ENCODE data around the gene ATMIN.

Gene ATMIN

DNA sequence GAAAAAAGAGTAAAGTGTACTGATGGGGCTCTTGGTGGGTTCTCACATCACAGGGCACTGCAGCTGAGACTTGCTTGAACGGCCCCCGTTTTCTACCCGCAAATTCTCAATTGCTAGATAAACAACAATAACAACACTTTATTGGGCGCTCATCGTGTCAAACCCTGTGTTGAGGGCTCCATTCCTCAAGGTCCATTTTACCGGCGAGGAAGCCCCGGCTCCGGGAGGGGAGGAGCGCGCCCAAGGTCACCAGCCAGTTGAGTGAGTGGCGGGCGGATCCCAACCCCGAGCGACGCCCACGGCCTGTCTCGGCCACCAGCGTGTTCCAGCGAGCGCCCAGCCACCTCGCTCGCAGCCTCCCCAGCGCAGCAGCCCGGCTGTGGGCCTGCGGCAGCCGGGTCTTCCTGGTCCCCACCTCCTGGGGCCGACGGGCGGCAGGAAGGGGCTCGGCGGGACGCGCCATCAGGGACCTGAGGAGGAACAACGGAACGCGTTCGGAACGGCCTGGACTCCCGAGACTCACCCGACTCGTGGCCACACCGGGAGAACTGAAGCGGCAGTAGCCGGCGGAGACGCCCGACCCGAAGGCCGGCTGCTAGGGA lies 29.3 kb upstream of the ATMIN start:
- DNase-seq = peak in 7 of 14 donors; percentile 40 to 81 (median 74)

DNA sequence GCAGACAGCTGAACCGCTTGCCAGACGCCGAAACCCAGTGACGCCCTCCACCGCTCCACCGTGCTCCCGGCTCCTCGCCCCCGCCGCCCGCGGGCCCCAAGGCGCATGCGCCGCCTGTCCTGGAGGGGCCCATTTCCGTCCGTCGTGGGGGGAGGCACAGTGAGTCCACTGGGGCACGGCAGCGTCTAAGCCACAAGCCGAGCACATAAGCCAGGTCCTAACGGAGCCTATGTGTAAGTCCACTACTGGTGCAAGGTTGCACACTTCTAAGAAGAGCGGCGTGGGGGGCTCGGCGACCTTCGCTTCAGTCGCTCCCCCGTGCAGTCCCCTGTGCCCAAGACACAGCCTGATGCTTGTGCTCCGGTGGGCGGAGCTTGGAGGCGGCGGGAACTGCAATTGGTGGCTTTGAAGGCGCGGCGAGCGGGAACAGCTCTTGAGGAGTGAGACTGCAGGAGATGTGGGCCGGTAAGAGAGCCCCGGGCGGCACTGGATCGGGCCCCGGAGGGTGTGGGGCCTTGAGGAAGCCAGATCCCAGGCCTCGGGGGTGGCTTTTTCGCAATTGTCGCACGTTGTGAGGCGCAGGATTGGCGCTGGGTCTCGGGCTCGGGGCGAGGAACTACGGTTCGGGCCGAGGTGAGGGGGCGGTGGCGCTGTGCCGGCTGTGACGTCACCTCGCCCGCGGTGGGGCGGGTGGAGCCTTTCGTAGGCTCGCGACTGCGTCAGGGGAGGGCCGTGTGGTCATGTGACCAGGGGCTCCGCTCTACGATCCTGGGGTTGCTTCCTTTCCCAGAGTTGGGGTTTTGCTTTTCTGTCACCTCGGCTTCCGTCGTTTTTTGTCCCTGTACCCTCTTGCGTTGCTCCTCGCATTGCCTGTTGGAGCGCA lies 28.6 kb upstream of the ATMIN start, which contains the start of the genes CENPN and CMC2:
Gene CENPN (plus strand): TSS at position 402 of the 883 bp plus-strand sequence. CDS start 4,726 bp downstream, outside the sequence.
Gene CMC2 (minus strand): TSS at position 73 of the 883 bp plus-strand sequence. CDS start 9,491 bp downstream, outside the sequence.
- peak; percentile 96 to 100 (median 99) for DNase-seq

DNA sequence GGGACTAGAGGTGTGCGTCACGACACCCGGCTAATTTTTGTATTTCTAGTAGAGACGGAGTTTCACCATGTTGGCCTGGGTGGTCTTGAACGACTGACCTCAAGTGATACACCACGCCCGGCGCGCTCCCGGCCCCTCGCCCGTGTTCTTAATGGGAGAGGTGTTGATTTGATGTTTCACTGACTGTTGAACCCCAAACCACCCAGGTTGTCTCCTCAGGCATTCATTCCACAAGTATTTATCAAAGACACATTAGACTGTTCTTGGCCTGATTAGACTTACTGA lies 27.2 kb upstream of the ATMIN start:
- DNase-seq = no peak

DNA sequence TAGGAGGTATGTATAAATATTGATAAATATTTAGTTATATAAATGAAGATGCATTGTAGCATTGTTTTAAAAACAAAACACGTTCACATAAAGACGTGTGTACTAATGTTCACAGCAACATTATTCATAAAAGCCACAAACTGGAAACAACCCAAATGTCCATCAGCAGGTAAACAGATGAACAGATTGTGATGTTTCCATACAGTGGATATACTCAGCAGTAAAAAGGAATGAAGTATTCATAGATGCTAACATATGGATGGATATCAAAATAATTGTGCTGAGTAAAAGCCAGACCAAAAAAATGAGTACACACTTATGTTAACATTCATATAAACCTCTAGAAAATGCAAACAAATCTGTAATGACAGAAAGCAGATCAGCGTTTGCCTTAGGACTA lies 22.7 kb upstream of the ATMIN start:
- DNase-seq = no peak

DNA sequence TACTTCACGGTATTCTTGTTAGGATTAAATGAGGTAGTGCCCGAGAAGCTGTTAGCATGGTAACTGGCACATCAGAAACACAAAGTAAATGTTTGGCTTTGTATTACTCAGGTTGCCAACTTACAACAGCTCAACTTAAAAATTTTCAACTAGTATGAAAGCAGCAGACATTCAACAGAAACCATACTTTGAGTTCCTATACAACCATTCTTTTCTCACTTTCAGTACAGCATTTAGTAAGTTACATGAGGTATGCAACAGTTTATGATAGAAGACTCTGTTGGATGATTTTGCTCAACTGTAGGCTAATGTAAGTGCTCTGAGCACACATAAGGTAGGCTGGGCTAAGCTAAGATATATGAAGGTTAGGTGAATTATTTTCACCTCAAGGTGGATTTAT lies 21.0 kb upstream of the ATMIN start:
- no peak for DNase-seq

DNA sequence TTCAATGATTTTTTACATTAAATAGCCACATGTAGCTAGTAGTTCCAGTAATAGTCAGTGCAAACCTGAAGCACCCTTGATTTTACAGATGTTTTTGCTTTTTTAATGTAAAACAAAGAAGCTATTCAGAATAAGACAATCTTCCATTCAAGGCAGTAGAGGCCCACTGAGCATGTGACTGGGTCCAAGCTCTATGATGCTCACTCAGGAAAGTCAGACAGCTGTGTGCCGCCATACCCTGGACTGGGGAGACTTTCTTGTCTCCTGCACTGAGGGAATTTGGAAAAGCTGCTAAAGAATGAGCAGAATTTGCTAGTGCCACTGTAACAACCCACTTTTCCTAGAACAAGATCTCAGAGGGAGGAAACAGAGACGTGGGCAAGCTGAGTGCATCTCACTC lies 17.1 kb upstream of the ATMIN start:
- DNase-seq = peak in 9 of 14 donors; percentile 7 to 50 (median 29)

DNA sequence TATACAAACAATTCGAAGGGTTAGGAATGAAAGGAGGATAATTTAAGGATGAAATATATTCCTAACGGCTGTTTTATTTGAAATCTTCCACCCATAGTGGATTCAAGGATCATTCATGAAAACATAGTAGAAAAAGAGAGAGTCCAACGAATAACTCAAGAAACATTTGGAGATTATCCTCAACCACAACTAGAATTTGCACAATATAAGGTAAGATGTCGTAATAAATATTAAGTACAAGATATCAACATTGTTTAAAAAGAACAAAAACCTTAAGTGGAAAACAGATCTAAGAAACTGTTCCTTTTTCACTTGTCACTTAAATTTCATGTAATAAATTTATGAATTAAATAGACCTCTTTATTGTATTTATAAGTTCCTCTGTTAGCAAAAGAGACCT lies 9.2 kb upstream of the ATMIN start:
- DNase-seq = no peak

DNA sequence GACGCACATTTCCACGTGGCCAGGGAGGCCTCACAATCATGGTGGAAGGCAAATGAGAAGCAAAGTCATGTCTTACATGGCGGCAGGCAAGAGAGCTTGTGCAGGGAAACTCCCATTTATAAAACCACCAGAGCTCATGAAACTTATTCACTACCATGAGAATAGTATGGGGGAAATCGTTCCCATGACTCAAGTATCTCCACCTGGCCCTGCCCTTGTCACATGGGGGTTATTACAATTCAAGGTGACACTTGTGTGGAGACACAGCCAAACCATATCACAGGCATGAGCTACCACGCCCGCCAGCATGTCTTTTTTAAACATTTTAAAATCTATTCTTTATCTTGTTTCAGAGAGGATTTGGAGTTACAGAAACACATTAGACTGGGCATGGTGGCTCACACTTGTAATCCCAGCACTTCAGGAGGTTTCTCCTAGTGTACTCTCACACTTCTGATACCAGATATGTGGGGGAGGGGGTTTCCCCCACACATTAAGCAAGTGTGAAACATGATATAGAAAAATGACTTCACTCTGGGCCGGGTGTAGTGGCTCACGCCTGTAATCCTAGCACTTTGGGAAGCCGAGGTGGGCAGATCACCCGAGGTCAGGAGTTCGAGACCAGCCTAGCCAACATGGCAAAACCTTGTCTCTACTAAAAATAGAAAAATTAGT lies 5.6 kb upstream of the ATMIN start:
- DNase-seq = no peak

DNA sequence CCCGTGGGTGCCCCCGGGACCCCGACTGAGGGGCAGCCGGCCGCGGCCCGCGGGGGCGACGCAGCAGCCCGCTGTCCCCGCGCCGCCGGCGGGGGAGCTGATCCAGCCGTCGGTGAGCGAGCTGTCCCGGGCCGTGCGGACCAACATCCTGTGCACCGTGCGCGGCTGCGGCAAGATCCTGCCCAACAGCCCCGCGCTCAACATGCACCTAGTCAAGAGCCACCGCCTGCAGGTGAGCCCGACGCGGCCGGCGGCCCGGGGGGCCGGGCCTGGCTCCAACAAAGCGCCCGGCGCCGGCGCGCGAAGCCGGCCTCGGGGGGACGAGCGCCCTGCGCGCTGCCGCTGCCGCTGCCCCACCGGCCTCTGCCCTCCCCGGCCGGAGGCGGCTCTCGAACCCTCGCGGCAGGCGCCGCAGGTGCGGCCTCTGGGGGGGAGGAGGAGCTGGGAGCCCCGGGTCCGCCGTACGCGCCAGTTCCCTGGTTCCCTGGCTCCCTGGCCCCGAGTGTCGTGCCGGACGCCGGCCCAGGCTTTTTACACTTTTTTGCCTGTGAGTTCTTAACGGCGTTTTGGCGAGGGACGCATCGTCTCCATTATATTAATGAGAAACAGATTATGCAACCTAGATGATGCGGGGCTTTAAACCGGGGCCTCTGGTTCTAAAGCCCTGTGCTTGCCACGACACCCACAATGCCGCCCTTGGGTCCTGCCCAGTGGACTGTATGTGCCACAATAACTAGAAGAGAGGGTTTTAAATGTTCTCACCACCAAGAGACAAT lies 521 bp downstream of the ATMIN start:
- DNase-seq = peak in 7 of 14 donors; percentile 6 to 57 (median 38)

DNA sequence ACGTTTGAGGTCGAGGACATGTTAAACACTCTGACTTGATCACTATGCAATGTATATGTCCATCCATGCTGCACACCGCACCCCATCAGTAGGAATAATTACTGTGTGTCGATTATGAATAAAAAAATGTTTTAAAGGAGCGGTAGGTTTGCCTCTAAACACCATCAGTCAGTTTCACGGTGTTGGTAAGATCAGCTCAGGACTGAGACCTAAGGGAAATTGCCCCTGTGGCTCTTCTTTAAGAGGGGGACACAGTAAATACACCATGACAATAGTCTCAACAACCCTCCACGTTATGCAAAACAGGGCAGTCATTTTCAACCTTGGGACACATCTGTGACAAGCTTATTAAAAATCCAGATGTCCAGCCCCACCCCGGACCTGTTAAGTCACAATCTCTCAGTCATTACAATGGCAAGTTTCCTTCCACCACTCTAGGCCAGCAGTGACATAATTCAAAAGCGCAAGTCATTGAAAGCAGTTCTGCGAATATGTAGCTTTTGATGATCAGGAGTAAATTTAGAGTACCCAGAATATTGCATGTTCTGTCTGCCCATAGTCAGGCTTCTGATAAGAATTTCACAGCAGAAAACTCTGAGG lies 1.2 kb downstream of the ATMIN start:
- DNase-seq = no peak

DNA sequence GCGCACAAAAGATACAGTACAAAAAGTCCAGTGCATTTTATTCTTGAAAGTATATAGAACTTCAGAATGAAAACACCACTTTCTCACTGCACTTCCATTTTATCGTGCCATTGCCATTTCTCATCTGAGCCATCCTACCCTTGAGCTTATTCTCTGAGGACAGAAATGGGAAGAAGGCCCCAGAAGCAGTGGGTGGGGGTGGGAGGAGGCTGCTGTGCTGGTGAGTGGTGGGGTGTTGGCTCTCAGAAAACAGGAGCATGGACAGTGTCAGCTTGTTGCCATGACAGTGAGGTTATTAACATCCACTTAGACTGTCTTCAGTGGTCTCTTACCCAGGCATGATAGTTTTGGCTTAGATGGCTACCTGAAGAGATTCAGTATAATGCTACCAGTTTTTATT lies 4.5 kb downstream of the ATMIN start:
- DNase-seq = no peak

DNA sequence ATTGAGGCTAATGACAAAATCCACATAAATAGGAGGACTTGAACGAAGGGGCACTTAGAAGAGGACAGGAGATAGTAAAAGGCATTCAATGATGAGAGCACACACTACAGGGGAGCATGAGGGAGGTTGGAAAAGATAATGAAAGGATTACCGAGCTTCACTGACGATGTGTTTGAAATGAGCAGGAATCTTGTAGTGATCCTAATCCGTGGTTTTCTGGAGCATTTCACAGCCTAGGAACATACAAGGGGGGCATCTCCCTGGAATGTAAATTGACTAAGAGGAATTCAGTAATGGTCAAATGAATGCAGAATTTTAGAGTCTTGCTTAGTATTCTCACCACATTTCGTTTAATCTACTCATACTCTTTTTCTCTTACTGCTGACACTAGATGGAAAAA lies 5.2 kb downstream of the ATMIN start:
- DNase-seq = no peak

DNA sequence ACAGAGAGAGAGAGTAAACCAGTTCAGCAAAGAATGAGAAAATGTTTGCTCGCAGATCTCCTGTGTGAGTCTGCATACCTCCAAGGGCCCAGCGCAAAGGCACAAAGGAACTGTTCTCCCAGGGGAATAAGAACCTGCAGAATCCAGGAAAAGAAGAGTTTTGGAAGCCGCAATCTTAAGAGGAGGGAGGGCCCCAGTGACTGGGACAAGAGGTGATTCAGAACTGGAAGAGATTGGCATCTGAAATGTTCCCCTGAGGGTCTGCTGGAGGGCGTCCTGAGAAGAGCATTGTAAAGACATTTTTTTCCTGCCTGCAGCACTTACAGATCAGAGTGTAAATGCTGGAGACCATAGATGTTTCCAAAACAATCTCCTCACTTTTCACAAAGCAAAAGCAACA lies 6.1 kb downstream of the ATMIN start:
- no peak for DNase-seq

DNA sequence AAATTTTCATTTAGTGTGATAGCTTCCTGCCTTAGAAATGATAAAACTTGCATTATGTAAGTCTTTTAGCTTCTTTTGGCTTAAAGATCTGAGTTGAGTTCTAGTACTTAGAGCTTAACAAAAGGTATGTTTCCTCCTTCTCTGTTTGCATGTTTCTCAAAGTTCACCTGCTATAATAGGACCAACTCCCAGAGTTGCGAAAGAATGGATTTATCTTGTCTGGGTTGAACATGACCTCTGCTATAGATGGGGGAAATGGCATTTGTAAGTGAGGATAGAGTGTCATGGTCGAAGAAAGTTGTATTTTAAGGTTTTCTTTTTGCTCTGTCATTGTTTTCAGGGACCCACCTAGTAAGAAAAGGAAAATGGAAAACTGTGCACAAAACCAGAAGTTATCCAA lies 7.2 kb downstream of the ATMIN start:
- no peak for DNase-seq

DNA sequence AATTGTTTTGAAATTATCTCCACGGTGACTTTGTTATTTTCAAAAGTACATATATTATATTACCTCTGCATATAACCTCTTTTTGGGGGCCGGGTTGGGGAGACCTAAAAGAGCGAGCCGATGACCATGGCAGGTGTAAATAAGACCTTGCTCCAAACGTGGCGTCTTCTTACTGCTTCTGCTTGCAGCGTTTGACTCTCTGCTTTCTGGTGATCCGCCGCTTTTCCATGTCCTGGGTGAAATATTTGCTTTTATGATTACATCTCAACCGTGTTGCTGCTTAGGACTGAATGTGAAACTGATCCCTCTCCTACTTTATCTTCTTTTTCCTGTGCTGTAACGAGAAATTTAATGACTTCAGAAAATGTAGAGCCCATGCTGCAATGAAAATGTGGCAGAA lies 18.1 kb downstream of the ATMIN start:
- DNase-seq = no peak

DNA sequence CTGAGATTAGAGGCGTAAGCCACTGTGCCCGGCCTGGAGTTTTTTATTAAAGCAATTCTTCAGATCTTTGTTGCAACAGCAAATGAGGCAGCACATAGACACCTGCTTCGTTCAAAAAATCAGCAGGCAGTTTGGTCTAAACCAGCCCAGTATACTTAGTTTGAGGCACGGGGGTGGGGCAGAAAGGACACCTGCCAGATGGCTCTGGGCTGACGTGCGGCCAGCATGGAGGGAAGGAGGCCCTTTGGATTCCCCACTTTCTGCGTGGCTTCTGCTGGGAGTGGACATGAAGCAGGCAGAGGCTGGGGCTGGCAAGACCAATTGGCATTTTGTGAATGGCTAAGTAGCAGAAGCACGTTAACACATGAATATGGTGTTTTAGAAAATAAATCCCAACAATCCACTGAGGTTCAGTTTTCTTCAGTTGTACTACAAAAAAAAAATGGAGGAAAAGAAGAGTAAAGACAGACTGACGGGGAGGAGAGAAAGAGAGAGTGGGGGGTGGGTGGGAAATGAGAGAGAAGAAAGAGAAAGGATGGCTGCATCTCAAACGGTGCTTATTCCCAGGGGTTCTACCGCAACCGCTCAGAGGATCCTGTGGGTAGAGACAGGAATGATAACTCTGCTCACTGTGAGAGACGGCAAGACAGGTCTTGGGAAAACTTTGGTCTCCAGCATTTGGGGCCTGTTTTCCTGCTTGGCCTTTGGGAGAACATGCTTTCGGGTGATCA lies 25.1 kb downstream of the ATMIN start:
- peak in 1 of 14 donors; percentile 43 for DNase-seq

DNA sequence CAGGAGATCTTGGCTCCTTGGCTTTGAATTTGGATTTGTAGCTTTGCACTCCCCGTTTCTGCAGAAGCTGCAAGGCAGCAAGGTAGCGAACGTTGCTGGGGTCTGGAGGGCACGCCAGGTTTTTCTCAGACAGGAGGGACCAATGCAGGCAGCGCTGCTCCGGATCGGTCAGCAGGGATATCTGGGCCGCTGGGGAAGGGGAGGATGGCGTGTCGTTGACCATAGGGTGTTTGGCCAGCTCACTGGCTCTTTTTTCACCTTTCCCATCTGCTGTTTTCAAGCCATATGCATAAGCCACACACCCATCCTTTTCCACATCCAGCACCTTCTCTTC lies 25.6 kb downstream of the ATMIN start:
- peak in 1 of 14 donors; percentile 37 for DNase-seq

DNA sequence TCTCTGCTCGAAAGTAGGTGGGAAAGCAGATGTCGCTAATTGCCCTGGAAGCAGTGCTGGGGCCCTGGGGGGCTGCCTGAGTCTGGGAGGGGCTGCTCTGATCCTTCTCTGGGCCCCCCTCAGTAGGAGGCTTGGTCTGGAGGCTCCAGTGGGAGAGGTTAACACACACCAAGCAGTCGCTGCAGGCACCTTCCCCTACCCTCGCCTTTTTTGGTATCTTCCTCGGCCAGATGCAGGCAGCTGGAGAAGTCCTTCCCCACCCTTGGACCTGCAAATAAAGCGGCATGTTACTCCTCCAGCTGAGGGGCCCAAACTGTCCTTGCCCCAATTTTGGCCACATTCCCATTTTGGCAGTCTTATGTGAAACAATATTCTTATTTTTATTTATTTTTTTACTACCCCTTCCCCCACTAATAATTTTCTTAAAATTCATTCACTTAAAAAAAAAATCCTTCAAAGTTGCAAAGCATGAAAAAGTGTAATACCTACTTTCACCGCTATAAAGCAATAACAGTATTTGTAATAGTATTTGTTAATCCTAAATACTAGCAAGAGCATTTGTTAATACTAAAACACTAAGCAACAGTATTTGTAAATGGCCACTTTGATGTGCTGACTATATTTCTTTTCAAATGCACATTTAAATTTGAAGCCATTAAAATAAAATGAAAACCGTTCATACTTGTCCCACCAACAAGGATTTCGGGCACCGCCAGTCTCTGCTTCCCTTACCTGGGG lies 26.4 kb downstream of the ATMIN start:
- no peak for DNase-seq

DNA sequence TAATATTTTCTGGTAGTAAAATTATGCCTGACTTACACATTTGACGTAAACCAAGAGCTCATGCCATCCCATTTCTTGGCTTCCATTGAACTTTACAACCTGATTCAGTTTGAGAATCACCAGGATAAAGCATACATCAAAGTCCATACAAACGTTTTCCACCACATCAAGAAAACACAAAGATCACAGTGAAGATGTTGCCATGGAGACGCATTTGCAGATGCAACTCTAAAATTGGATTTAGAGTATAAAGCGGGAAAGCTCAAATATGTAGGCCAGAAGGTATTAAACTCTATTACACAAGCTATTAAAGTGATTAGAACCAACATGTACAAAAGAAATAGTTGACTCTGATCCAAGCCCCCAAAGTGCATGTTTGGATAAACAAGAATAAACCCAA lies 31.0 kb downstream of the ATMIN start:
- DNase-seq = no peak

DNA sequence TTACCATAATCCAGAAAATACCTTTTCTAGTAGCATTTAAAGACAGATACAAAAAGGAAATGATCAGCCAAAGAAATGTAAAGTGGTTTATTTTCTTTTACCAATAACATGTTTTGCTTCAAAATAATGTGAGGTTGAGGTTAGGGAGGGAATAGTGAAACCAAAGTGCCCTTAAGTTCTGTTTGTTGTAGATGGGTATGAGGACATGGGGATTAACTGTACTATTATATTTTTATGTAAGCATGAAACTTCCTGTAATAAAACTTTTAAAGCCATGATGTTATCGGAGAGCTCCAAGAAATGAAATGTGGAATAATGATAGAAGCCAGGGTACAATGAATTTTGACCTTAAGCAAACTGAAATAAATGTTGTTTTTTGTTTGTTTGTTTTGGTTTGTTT lies 31.5 kb downstream of the ATMIN start:
- no peak for DNase-seq

DNA sequence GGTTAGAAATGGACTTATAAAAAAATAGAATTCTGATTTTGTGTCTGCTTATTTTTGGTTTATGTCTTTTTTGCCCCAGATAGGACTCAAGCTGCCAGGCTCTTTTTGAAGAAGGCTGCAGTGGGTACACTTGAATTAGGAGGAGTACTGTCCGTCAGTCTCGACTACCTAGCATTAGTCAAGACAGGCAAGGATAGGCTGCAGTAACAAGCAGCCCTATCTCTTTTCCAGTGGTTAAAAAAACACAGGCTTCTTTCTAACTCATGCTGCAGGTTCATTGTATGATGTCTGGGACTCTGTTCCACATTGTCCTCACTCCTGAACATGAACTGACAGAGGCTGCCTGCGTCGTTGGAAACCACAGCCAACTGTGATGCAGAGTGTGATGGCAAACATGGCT lies 33.4 kb downstream of the ATMIN start:
- no peak for DNase-seq
